ENCODE results near the gene CUBN.

The CUBN gene

GRCh38 chr10:17174626-17175025 is 45.0 kb upstream of the CUBN start:
- Histone ChIP-seq H2BK5ac (ENCODE audit: low read length) (no peak overlapping the region), H3K9ac (ENCODE audit: low read length) (no peak overlapping the region), H3K18ac (ENCODE audit: low read length) (no peak overlapping the region), H4K8ac (ENCODE audit: low read depth, low read length) (no peak overlapping the region), H4K5ac (ENCODE audit: low read length) (no peak overlapping the region), H3K4ac (ENCODE audit: low read depth, low read length) (no peak overlapping the region), H3K79me2 (ENCODE audit: control insufficient read depth, insufficient read depth, low read length) (no peaks in the 10 kb centered on the region), H3K79me1 (ENCODE audit: low read length) (no peaks in the 10 kb centered on the region), H3K4me3 (ENCODE audit: low read length) (no peak overlapping the region), H3K23ac (ENCODE audit: low read length) (no peak overlapping the region), H2BK15ac (replicated peaks; ENCODE audit: low read depth) (no peak overlapping the region), H2AK5ac (ENCODE audit: low read length) (no peak overlapping the region), H3K4me2 (ENCODE audit: low read length) (no peak overlapping the region), H3K36me3 (ENCODE audit: control insufficient read depth, insufficient read depth, low read length) (no peaks in the 10 kb centered on the region), H3K4me1 (ENCODE audit: control insufficient read depth, low read depth, low read length) (no peaks in the 10 kb centered on the region), H2BK120ac (ENCODE audit: low read depth, low read length) (no peak overlapping the region), H3K56ac (ENCODE audit: low read length) (no peak overlapping the region), H3K27ac (ENCODE audit: low read depth, low read length) (no peak overlapping the region), H3K27me3 (ENCODE audit: insufficient read depth, low read length, poor library complexity) (no peaks in the 10 kb centered on the region)
- DNase-seq: no peak

GRCh38 chr10:17171141-17171641 is 41.6 kb upstream of the CUBN start:
- Histone ChIP-seq H3K9ac (ENCODE audit: low read length) (no peak overlapping the region), H2BK15ac (replicated peaks; ENCODE audit: low read depth) (no peak overlapping the region), H4K5ac (ENCODE audit: low read length) (no peak overlapping the region), H3K79me2 (ENCODE audit: control insufficient read depth, insufficient read depth, low read length) (no peaks in the 10 kb centered on the region), H3K27me3 (ENCODE audit: insufficient read depth, low read length, poor library complexity) (no peaks in the 10 kb centered on the region), H3K27ac (ENCODE audit: low read depth, low read length) (no peak overlapping the region), H3K36me3 (ENCODE audit: control insufficient read depth, insufficient read depth, low read length) (no peaks in the 10 kb centered on the region), H2AK5ac (ENCODE audit: low read length) (no peak overlapping the region), H3K79me1 (ENCODE audit: low read length) (no peaks in the 10 kb centered on the region), H3K4me2 (ENCODE audit: low read length) (no peak overlapping the region), H3K18ac (ENCODE audit: low read length) (no peak overlapping the region), H2BK5ac (ENCODE audit: low read length) (no peak overlapping the region), H3K4ac (ENCODE audit: low read depth, low read length) (no peak overlapping the region), H4K8ac (ENCODE audit: low read depth, low read length) (no peak overlapping the region), H3K56ac (ENCODE audit: low read length) (no peak overlapping the region), H3K4me3 (ENCODE audit: low read length) (no peak overlapping the region), H3K23ac (ENCODE audit: low read length) (no peak overlapping the region), H2BK120ac (ENCODE audit: low read depth, low read length) (no peak overlapping the region), H3K4me1 (ENCODE audit: control insufficient read depth, low read depth, low read length) (no peaks in the 10 kb centered on the region)
- peak; percentile 64 for DNase-seq
- WGBS (ENCODE audit: extremely low coverage, insufficient coverage, low lambda C conversion rate): no CpG with 5 or more reads among the region's 4 CpGs

GRCh38 chr10:17169803-17170202 is 40.2 kb upstream of the CUBN start:
- no CpG with 5 or more reads among the region's 4 CpGs for WGBS (ENCODE audit: extremely low coverage, insufficient coverage, low lambda C conversion rate)
- no peak overlapping the region for H3K23ac ChIP-seq (ENCODE audit: low read length)
- no peak overlapping the region for H2BK120ac ChIP-seq (ENCODE audit: low read depth, low read length)
- no peaks in the 10 kb centered on the region for H3K27me3 ChIP-seq (ENCODE audit: insufficient read depth, low read length, poor library complexity)
- no peaks in the 10 kb centered on the region for H3K79me2 ChIP-seq (ENCODE audit: control insufficient read depth, insufficient read depth, low read length)
- H3K4me3 ChIP-seq (ENCODE audit: low read length): no peak overlapping the region
- H4K5ac ChIP-seq (ENCODE audit: low read length): no peak overlapping the region
- no peak overlapping the region for H3K9ac ChIP-seq (ENCODE audit: low read length)
- no peaks in the 10 kb centered on the region for H3K79me1 ChIP-seq (ENCODE audit: low read length)
- no peak overlapping the region for H2BK5ac ChIP-seq (ENCODE audit: low read length)
- no peak overlapping the region for H3K18ac ChIP-seq (ENCODE audit: low read length)
- H2AK5ac ChIP-seq (ENCODE audit: low read length): no peak overlapping the region
- no peaks in the 10 kb centered on the region for H3K4me1 ChIP-seq (ENCODE audit: control insufficient read depth, low read depth, low read length)
- DNase-seq: no peak
- no peak overlapping the region for H2BK15ac ChIP-seq (replicated peaks; ENCODE audit: low read depth)
- H3K4me2 ChIP-seq (ENCODE audit: low read length): no peak overlapping the region
- H3K4ac ChIP-seq (ENCODE audit: low read depth, low read length): no peak overlapping the region
- no peak overlapping the region for H3K56ac ChIP-seq (ENCODE audit: low read length)
- H3K27ac ChIP-seq (ENCODE audit: low read depth, low read length): no peak overlapping the region
- H4K8ac ChIP-seq (ENCODE audit: low read depth, low read length): no peak overlapping the region
- no peaks in the 10 kb centered on the region for H3K36me3 ChIP-seq (ENCODE audit: control insufficient read depth, insufficient read depth, low read length)

DNA sequence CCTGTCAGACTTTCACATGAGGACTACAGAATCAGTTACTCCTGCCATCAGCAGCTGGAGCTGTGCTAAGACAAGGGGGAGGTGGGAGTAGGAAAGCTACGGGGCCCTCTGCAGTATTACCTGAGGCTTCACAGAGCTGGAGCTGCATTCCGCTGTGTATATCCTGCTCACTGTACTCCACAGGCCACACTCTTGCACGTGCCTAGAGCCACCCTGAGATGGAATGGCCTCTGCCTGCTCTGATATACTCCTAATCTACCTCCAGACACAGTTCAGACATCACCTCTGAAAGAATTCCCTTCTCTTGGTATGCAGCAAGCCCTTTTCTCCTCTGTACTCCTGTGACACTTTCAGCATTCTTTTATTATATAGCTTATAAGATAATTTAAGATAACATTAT is 37.1 kb upstream of the CUBN start:
- H3K4me3 ChIP-seq (ENCODE audit: low read length): no peak overlapping the region
- WGBS (ENCODE audit: extremely low coverage, insufficient coverage, low lambda C conversion rate): no CpG with 5 or more reads among the region's 3 CpGs
- H3K79me1 ChIP-seq (ENCODE audit: low read length): no peaks in the 10 kb centered on the region
- H2BK15ac ChIP-seq (replicated peaks; ENCODE audit: low read depth): no peak overlapping the region
- H3K27ac ChIP-seq (ENCODE audit: low read depth, low read length): no peak overlapping the region
- H4K8ac ChIP-seq (ENCODE audit: low read depth, low read length): no peak overlapping the region
- H4K5ac ChIP-seq (ENCODE audit: low read length): no peak overlapping the region
- no peak overlapping the region for H3K23ac ChIP-seq (ENCODE audit: low read length)
- DNase-seq: no peak
- no peak overlapping the region for H3K18ac ChIP-seq (ENCODE audit: low read length)
- no peak overlapping the region for H3K56ac ChIP-seq (ENCODE audit: low read length)
- no peaks in the 10 kb centered on the region for H3K79me2 ChIP-seq (ENCODE audit: control insufficient read depth, insufficient read depth, low read length)
- no peak overlapping the region for H2AK5ac ChIP-seq (ENCODE audit: low read length)
- no peak overlapping the region for H3K9ac ChIP-seq (ENCODE audit: low read length)
- no peaks in the 10 kb centered on the region for H3K36me3 ChIP-seq (ENCODE audit: control insufficient read depth, insufficient read depth, low read length)
- H2BK5ac ChIP-seq (ENCODE audit: low read length): no peak overlapping the region
- no peaks in the 10 kb centered on the region for H3K27me3 ChIP-seq (ENCODE audit: insufficient read depth, low read length, poor library complexity)
- no peaks in the 10 kb centered on the region for H3K4me1 ChIP-seq (ENCODE audit: control insufficient read depth, low read depth, low read length)
- H3K4me2 ChIP-seq (ENCODE audit: low read length): no peak overlapping the region
- H2BK120ac ChIP-seq (ENCODE audit: low read depth, low read length): no peak overlapping the region
- no peak overlapping the region for H3K4ac ChIP-seq (ENCODE audit: low read depth, low read length)

DNA sequence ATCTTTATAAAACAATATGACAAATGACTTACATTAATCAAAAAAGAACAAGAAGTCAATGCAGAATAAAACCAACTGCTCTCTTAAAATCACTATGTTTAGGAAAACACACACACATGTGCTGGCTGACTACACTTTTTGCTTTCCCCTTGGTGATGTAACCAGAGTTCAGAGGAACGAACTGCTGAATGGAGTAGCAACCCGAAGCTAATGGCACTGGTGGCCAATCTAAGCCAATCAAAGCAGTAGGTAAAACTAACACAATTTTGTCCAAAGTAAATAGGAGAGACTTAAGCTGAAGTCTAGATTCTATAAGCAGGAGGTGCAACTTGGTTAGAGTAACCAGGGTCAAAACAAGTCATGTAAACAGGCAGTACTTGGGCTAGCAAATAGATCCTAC is 33.2 kb upstream of the CUBN start:
- Histone ChIP-seq H2BK5ac (ENCODE audit: low read length) (no peak overlapping the region), H4K8ac (ENCODE audit: low read depth, low read length) (no peak overlapping the region), H3K36me3 (ENCODE audit: control insufficient read depth, insufficient read depth, low read length) (no peaks in the 10 kb centered on the region), H4K5ac (ENCODE audit: low read length) (no peak overlapping the region), H3K56ac (ENCODE audit: low read length) (no peak overlapping the region), H3K4me2 (ENCODE audit: low read length) (no peak overlapping the region), H3K4me1 (ENCODE audit: control insufficient read depth, low read depth, low read length) (no peaks in the 10 kb centered on the region), H3K79me1 (ENCODE audit: low read length) (no peaks in the 10 kb centered on the region), H2AK5ac (ENCODE audit: low read length) (no peak overlapping the region), H3K4ac (ENCODE audit: low read depth, low read length) (no peak overlapping the region), H2BK15ac (replicated peaks; ENCODE audit: low read depth) (no peak overlapping the region), H3K27me3 (ENCODE audit: insufficient read depth, low read length, poor library complexity) (no peaks in the 10 kb centered on the region), H2BK120ac (ENCODE audit: low read depth, low read length) (no peak overlapping the region), H3K23ac (ENCODE audit: low read length) (no peak overlapping the region), H3K9ac (ENCODE audit: low read length) (no peak overlapping the region), H3K4me3 (ENCODE audit: low read length) (no peak overlapping the region), H3K18ac (ENCODE audit: low read length) (no peak overlapping the region), H3K27ac (ENCODE audit: low read depth, low read length) (no peak overlapping the region), H3K79me2 (ENCODE audit: control insufficient read depth, insufficient read depth, low read length) (no peaks in the 10 kb centered on the region)
- DNase-seq: no peak
- WGBS (ENCODE audit: extremely low coverage, insufficient coverage, low lambda C conversion rate): no CpG with 5 or more reads among the region's 2 CpGs

DNA sequence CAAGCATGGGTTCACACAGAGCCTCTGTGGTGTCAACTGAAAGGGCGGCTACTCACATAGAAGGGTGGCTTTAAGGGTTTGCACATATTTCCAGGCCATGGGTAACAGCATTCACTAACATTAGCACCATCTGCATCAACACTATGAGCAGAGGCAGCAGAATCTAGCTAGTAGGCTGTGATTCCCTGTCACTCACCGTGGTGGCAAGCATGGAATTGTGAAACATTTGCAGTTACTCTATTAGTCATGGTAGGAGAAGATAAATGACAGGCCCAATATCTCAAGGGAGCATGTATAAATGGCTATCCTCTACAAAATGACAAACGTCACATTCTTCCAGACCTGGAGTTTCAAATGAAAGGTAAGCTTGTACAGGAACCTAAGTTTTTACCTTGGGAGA is 32.2 kb upstream of the CUBN start:
- H3K36me3 ChIP-seq (ENCODE audit: control insufficient read depth, insufficient read depth, low read length): no peaks in the 10 kb centered on the region
- H3K4me3 ChIP-seq (ENCODE audit: low read length): no peak overlapping the region
- no CpG with 5 or more reads among the region's 3 CpGs for WGBS (ENCODE audit: extremely low coverage, insufficient coverage, low lambda C conversion rate)

More for the DNA sequence above, 32.2 kb upstream of the CUBN start:
- Histone ChIP-seq H2AK5ac (ENCODE audit: low read length) (no peak overlapping the region), H2BK5ac (ENCODE audit: low read length) (no peak overlapping the region), H3K27me3 (ENCODE audit: insufficient read depth, low read length, poor library complexity) (no peaks in the 10 kb centered on the region), H3K18ac (ENCODE audit: low read length) (no peak overlapping the region), H2BK120ac (ENCODE audit: low read depth, low read length) (no peak overlapping the region), H2BK15ac (replicated peaks; ENCODE audit: low read depth) (no peak overlapping the region), H3K79me1 (ENCODE audit: low read length) (no peaks in the 10 kb centered on the region), H3K4me1 (ENCODE audit: control insufficient read depth, low read depth, low read length) (no peaks in the 10 kb centered on the region), H3K56ac (ENCODE audit: low read length) (no peak overlapping the region), H4K5ac (ENCODE audit: low read length) (no peak overlapping the region), H3K27ac (ENCODE audit: low read depth, low read length) (no peak overlapping the region), H3K4ac (ENCODE audit: low read depth, low read length) (no peak overlapping the region), H3K79me2 (ENCODE audit: control insufficient read depth, insufficient read depth, low read length) (no peaks in the 10 kb centered on the region), H4K8ac (ENCODE audit: low read depth, low read length) (no peak overlapping the region), H3K9ac (ENCODE audit: low read length) (no peak overlapping the region), H3K4me2 (ENCODE audit: low read length) (no peak overlapping the region), H3K23ac (ENCODE audit: low read length) (no peak overlapping the region)
- no peak for DNase-seq
